SU-DHL-6 (cell line): ENCODE data around the gene ATP6V1B1.

Experiments used
- H2AFZ ChIP-seq: fragments of 200-600 bp; sonication (generic); 2 replicates; pipeline ENCODE4 v1.6.1; 2014; ENCODE audit warnings: low read depth, mild to moderate bottlenecking, moderate library complexity, mixed read lengths, antibody characterized with exemption, low read length; ENCODE audit not compliant: severe bottlenecking
- H3F3A ChIP-seq: fragments of 200-600 bp; shearing (Covaris generic); 2 replicates; pipeline ENCODE4 v1.6.0; 2016; ENCODE audit warnings: antibody characterized with exemption, mild to moderate bottlenecking; ENCODE audit not compliant: insufficient read depth
- H3K27ac ChIP-seq: fragments of 200-600 bp; sonication (generic); 2 replicates; pipeline ENCODE4 v1.5.1; 2016; ENCODE audit warnings: low read depth, mild to moderate bottlenecking, low read length, moderate library complexity, mixed read lengths
- H3K27me3 ChIP-seq: fragments of 200-600 bp; sonication (generic), shearing (Covaris generic); 2 replicates; pipeline ENCODE4 v1.6.0; 2014; ENCODE audit warnings: mild to moderate bottlenecking, low read length
- H3K36me3 ChIP-seq: fragments of 200-600 bp; sonication (generic); 2 replicates; pipeline ENCODE4 v1.6.1; 2014; ENCODE audit warnings: mild to moderate bottlenecking, low read length, mixed read lengths
- H3K4me2 ChIP-seq: fragments of 300-600, 200-600 bp; shearing (Covaris generic), sonication (generic); 2 replicates; pipeline ENCODE4 v1.6.0; 2014; ENCODE audit warnings: low read length, low read depth, mild to moderate bottlenecking; ENCODE audit not compliant: poor library complexity, severe bottlenecking
- H3K4me3 ChIP-seq: fragments of 200-600 bp; sonication (generic); 2 replicates; pipeline ENCODE4 v1.5.1; 2014; ENCODE audit warnings: antibody characterized with exemption, low read length, mild to moderate bottlenecking, mixed read lengths; ENCODE audit not compliant: insufficient read depth, poor library complexity, severe bottlenecking
- H3K79me2 ChIP-seq: fragments of 200-600 bp; sonication (generic); 2 replicates; pipeline ENCODE4 v1.6.1; 2014; ENCODE audit warnings: mild to moderate bottlenecking, low read length, moderate library complexity; ENCODE audit not compliant: insufficient read depth
- H3K9ac ChIP-seq: fragments of 200-600 bp; sonication (generic); 2 replicates; pipeline ENCODE4 v1.7.0; 2014; ENCODE audit warnings: mild to moderate bottlenecking, low read length
- H3K9me2 ChIP-seq: fragments of 200-600 bp; sonication (generic); replicated peaks from 2 replicates; pipeline ENCODE4 v1.6.1; 2014; ENCODE audit warnings: low read length; ENCODE audit not compliant: insufficient read depth
- H3K9me3 ChIP-seq: fragments of 200-600 bp; sonication (generic); 2 replicates; pipeline ENCODE4 v1.6.1; 2014; ENCODE audit warnings: low read length, mixed read lengths; ENCODE audit not compliant: insufficient read depth
- H4K20me1 ChIP-seq: fragments of 200-600 bp; sonication (generic); 2 replicates; pipeline ENCODE4 v1.6.1; 2014; ENCODE audit warnings: low read depth, mild to moderate bottlenecking, antibody characterized with exemption, low read length, moderate library complexity, mixed read lengths
- CTCF ChIP-seq: fragments of 200-600 bp; sonication (generic); IDR thresholded peaks from one replicate; pipeline ENCODE4 v1.5.1; 2017; ENCODE audit warnings: antibody characterized with exemption, mild to moderate bottlenecking, low read length, moderate library complexity; ENCODE audit not compliant: insufficient read depth, poor library complexity, severe bottlenecking
- EZH2phosphoT487 ChIP-seq: fragments of 200-600 bp; sonication (generic), shearing (Covaris generic); conservative IDR thresholded peaks from 2 replicates; pipeline ENCODE4 v1.6.1; 2018; ENCODE audit warnings: mild to moderate bottlenecking, antibody characterized with exemption, low read length, moderate library complexity, mixed read lengths

Gene ATP6V1B1

GRCh38 chr2:70981421-70981820, 45.7 kb downstream of the ATP6V1B1 start:
- Histone ChIP-seq H4K20me1 (no peaks in the 10 kb centered on the region), H3K79me2 (no peaks in the 10 kb centered on the region), H3F3A (no peaks in the 10 kb centered on the region), H3K9ac (no peak overlapping the region), H3K9me2 (no peaks in the 10 kb centered on the region), H3K27me3 (no peaks in the 10 kb centered on the region), H3K27ac (no peak overlapping the region), H3K4me3 (no peak overlapping the region), H2AFZ (no peak overlapping the region), H3K36me3 (no peaks in the 10 kb centered on the region), H3K9me3 (no peaks in the 10 kb centered on the region), H3K4me2 (no peak overlapping the region)
- no peak for TF ChIP-seq CTCF
- TF ChIP-seq EZH2phosphoT487: no peak

DNA sequence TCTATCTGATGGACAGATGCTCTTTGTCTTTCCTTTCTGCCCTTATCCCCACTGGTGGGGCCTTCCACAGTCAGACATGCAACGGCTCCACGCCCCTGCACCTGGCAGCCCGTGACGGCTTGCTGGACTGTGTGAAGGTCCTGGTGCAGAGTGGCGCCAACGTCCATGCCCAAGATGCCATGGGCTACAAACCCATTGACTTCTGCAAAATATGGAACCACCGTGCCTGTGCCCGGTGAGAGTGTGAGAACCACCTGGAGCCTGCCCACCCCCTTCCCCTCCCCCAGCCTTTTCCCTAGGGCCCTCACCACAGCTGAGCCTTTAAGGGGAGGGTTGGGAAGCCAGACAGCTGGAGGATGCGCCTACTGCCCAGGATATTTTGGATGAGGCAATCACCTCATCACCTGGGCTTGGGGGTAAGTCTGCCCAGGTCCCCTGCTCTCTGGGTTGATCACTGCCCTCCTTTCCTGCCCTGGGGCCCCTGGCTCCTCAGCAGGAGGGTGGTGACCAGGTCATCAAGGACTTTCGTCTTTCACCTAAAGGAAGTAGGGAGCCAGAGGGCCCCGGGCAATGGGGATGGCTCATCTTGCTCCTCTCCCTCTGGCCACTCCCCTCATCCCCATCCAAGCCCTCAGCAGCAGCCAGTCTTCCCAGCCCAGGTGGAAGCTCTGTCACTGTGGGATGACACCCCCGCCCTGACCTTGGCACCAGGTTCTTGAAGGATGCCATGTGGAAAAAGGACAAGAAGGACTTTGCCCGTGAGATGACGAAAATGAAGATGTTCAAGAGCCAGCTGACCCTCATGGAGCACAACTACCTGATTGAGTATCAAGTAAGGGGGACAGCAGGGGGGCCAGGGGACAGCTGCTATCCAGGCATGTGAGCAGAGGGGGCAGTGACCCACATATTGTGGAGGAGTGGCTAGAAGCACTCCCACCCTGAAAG, 46.4 kb downstream of the ATP6V1B1 start:
- H4K20me1 ChIP-seq: no peaks in the 10 kb centered on the region
- no peaks in the 10 kb centered on the region for H3F3A ChIP-seq
- H3K27me3 ChIP-seq: no peaks in the 10 kb centered on the region
- no peak overlapping the region for H3K4me3 ChIP-seq
- no peaks in the 10 kb centered on the region for H3K79me2 ChIP-seq
- no peaks in the 10 kb centered on the region for H3K9me2 ChIP-seq
- TF ChIP-seq EZH2phosphoT487: no peak
- no peak for TF ChIP-seq CTCF
- H3K4me2 ChIP-seq: no peak overlapping the region
- H3K36me3 ChIP-seq: no peaks in the 10 kb centered on the region
- H3K9me3 ChIP-seq: no peaks in the 10 kb centered on the region
- H3K9ac ChIP-seq: no peak overlapping the region
- H3K27ac ChIP-seq: no peak overlapping the region
- H2AFZ ChIP-seq: no peak overlapping the region

GRCh38 chr2:70982971-70983370, 47.3 kb downstream of the ATP6V1B1 start:
- Histone ChIP-seq H4K20me1 (no peaks in the 10 kb centered on the region), H3K4me3 (no peak overlapping the region), H3K9me3 (no peaks in the 10 kb centered on the region), H3K27ac (no peak overlapping the region), H2AFZ (no peak overlapping the region), H3K36me3 (no peaks in the 10 kb centered on the region), H3K27me3 (no peaks in the 10 kb centered on the region), H3K9me2 (no peaks in the 10 kb centered on the region), H3K9ac (no peak overlapping the region), H3K4me2 (no peak overlapping the region), H3K79me2 (no peaks in the 10 kb centered on the region), H3F3A (no peaks in the 10 kb centered on the region)
- TF ChIP-seq EZH2phosphoT487: no peak
- no peak for TF ChIP-seq CTCF
